ENCODE results near the gene PPFIA4. TPM values are rescaled to one million over a fixed set of nuclear protein-coding genes. Genes with fewer than 3 reads are reported as not detected.

Gene PPFIA4
- total RNA-seq, 1 experiment from 2014 or later = 2.4 TPM

GRCh38 chr1:203040513-203041275 lies 14.4 kb downstream of the PPFIA4 start:
- DNase-seq (ENCODE audit: low read depth) = no peak

- no peak for DNase-seq (ENCODE audit: low read depth)
These were observed 15.2 kb downstream of the PPFIA4 start for GRCh38 chr1:203041351-203041932.

GRCh38 chr1:203043830-203044545 lies 17.7 kb downstream of the PPFIA4 start:
- no peak for DNase-seq (ENCODE audit: low read depth)

- no peak for DNase-seq (ENCODE audit: low read depth)
These were observed 18.4 kb downstream of the PPFIA4 start for GRCh38 chr1:203044546-203045250.

GRCh38 chr1:203045336-203045735 lies 19.0 kb downstream of the PPFIA4 start:
- DNase-seq (ENCODE audit: low read depth) = no peak

GRCh38 chr1:203045821-203046594 lies 19.7 kb downstream of the PPFIA4 start:
- DNase-seq (ENCODE audit: low read depth) = peak; percentile 14

GRCh38 chr1:203046984-203047630 lies 20.8 kb downstream of the PPFIA4 start:
- peak; percentile 79 for DNase-seq (ENCODE audit: low read depth)

GRCh38 chr1:203048086-203048485 lies 21.8 kb downstream of the PPFIA4 start:
- DNase-seq (ENCODE audit: low read depth) = no peak

- DNase-seq (ENCODE audit: low read depth) = no peak
These were observed 22.3 kb downstream of the PPFIA4 start for GRCh38 chr1:203048555-203049051.

- DNase-seq (ENCODE audit: low read depth) = no peak
These were observed 22.8 kb downstream of the PPFIA4 start for GRCh38 chr1:203049077-203049476.

- no peak for DNase-seq (ENCODE audit: low read depth)
These were observed 23.4 kb downstream of the PPFIA4 start for GRCh38 chr1:203049576-203050180.

- DNase-seq (ENCODE audit: low read depth) = no peak
These were observed 24.5 kb downstream of the PPFIA4 start for GRCh38 chr1:203050826-203051225.

- DNase-seq (ENCODE audit: low read depth) = no peak
These were observed 25.6 kb downstream of the PPFIA4 start for GRCh38 chr1:203051841-203052324.

GRCh38 chr1:203052601-203053000 lies 26.3 kb downstream of the PPFIA4 start:
- DNase-seq (ENCODE audit: low read depth) = no peak

GRCh38 chr1:203054184-203054583 lies 27.9 kb downstream of the PPFIA4 start:
- no peak for DNase-seq (ENCODE audit: low read depth)

- DNase-seq (ENCODE audit: low read depth) = no peak
These were observed 28.4 kb downstream of the PPFIA4 start for GRCh38 chr1:203054642-203055041.

GRCh38 chr1:203055161-203055799 lies 29.0 kb downstream of the PPFIA4 start:
- DNase-seq (ENCODE audit: low read depth) = no peak

- no peak for DNase-seq (ENCODE audit: low read depth)
These were observed 29.7 kb downstream of the PPFIA4 start for GRCh38 chr1:203056012-203056411.

- no peak for DNase-seq (ENCODE audit: low read depth)
These were observed 30.2 kb downstream of the PPFIA4 start for GRCh38 chr1:203056516-203056915.

Data from RPMI7951 (cell line).